ENCODE measurements around the gene SSR2. TPM values are rescaled to one million over a fixed set of nuclear protein-coding genes. Genes with fewer than 3 reads are reported as not detected.

Gene SSR2
- total RNA-seq, 4 donors from 2014 or later = 118 to 229 (median 137) TPM

GRCh38 chr1:156053768-156054499, 33.2 kb upstream of the SSR2 start, which contains the start of gene UBQLN4:
Gene UBQLN4, minus strand, starts transcription at chr1:156053798. Its CDS starts 97 bp downstream, at chr1:156053701.
- 0% methylated on average over 25 of the region's 49 CpGs for WGBS
- Histone ChIP-seq H3K9me3 (no peaks in the 10 kb centered on the region), H3K27me3 (no peaks in the 10 kb centered on the region), H3K4me1 (peaks cover 21 to 32% (median 31%) of the 10 kb centered on the region in 4 donors), H3K4me3 (peak within 1 kb of the TSS; percentile 70 to 100 (median 93)), H3K27ac (replicated peaks in 1 of 4) (peak within 1 kb of the TSS; percentile 91 to 96 (median 94)), H3K36me3 (peaks cover 6 to 50% (median 34%) of the 10 kb centered on the region in 4 donors)
- DNase-seq (ENCODE audit: extremely low spot score) = peak; percentile 95
- intact Hi-C loops (cut with DNase I) = no loop called here
- TF ChIP-seq POLR2AphosphoS5 (IDR thresholded peaks at IDR 0.05) (peak; percentile 9 to 57), EP300 (IDR thresholded peaks at IDR 0.05) (no peak), POLR2A (IDR thresholded peaks at IDR 0.05; ENCODE audit: low read depth) (no peak)
- TF ChIP-seq, protein P1, sequence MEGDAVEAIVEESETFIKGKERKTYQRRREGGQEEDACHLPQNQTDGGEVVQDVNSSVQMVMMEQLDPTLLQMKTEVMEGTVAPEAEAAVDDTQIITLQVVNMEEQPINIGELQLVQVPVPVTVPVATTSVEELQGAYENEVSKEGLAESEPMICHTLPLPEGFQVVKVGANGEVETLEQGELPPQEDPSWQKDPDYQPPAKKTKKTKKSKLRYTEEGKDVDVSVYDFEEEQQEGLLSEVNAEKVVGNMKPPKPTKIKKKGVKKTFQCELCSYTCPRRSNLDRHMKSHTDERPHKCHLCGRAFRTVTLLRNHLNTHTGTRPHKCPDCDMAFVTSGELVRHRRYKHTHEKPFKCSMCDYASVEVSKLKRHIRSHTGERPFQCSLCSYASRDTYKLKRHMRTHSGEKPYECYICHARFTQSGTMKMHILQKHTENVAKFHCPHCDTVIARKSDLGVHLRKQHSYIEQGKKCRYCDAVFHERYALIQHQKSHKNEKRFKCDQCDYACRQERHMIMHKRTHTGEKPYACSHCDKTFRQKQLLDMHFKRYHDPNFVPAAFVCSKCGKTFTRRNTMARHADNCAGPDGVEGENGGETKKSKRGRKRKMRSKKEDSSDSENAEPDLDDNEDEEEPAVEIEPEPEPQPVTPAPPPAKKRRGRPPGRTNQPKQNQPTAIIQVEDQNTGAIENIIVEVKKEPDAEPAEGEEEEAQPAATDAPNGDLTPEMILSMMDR (IDR thresholded peaks at IDR 0.05) = peak; percentile 33 to 72 (median 47)

DNA sequence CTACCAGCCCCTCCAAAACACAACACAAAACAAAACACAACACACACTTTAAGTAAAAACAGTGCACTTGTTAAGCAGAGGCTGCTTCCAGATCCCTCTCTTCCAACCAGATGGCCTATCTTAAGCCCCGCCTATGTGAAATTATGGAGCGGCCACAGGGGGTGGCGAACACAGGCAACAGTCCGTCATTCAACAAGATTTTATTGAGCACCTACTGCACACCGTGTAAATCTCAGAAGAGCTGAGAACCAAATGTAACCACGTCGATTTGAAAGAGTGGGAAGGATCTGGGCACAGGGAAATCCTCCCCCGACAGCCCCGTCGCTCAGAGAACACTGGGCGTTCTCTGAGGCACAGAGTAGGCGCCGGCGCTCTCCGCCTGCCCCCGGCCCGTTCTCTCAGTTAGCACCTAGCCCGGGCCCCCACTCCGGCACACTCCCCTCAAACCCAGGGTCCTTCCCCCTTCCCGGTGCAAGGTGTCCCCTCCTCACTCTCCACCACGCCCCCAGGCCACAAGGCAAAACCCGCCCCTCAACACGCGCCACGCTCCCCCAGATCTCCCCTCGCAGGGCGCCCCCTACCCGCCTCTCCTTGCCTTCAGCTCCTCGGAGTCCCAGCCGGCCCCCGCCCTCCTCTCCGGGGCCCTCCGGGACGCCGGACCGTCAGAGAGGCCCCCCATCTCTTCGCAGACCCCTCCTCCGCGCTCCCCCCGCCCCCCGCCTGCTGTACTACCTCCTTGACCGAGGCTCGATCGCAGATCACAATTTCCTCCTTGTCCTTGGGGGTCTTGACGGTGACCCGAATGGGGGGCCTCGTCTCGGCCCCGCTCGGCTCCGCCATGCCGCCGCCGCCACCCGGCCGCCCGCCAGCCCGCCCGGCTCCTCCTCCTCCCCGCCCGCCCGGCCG, 32.4 kb upstream of the SSR2 start:
- TF ChIP-seq, protein P1 (IDR thresholded peaks at IDR 0.05) = no peak
- TF ChIP-seq EP300 (IDR thresholded peaks at IDR 0.05) (no peak), POLR2AphosphoS5 (IDR thresholded peaks at IDR 0.05) (peak in 1 of 2 donors; percentile 4), POLR2A (IDR thresholded peaks at IDR 0.05; ENCODE audit: low read depth) (no peak)
- H3K4me1 ChIP-seq = peaks cover 21 to 32% (median 31%) of the 10 kb centered on the region in 4 donors
- WGBS = 0% methylated on average over 22 of the region's 63 CpGs
- H3K9me3 ChIP-seq = no peaks in the 10 kb centered on the region
- H3K27me3 ChIP-seq = no peaks in the 10 kb centered on the region
- peaks cover under 1 to 50% (median 34%) of the 10 kb centered on the region in 4 donors for H3K36me3 ChIP-seq
- intact Hi-C loops (cut with DNase I) = no loop called here
- DNase-seq (ENCODE audit: extremely low spot score) = no peak
- H3K4me3 ChIP-seq = peak overlapping the region; percentile 70 to 100 (median 93)
- peak overlapping the region; percentile 91 to 96 (median 94) for H3K27ac ChIP-seq (replicated peaks in 1 of 4)

- no peaks in the 10 kb centered on the region for H3K9me3 ChIP-seq
- WGBS = 89% methylated on average over 7 of the region's 7 CpGs
- TF ChIP-seq POLR2A (IDR thresholded peaks at IDR 0.05; ENCODE audit: low read depth) (no peak), EP300 (IDR thresholded peaks at IDR 0.05) (no peak), POLR2AphosphoS5 (IDR thresholded peaks at IDR 0.05) (no peak)
- TF ChIP-seq, protein P1 (IDR thresholded peaks at IDR 0.05) = no peak
- intact Hi-C loops (cut with DNase I) = no loop called here
- peaks cover 21 to 30% (median 27%) of the 10 kb centered on the region in 4 donors for H3K4me1 ChIP-seq
- DNase-seq (ENCODE audit: extremely low spot score) = no peak
- no peak overlapping the region for H3K27ac ChIP-seq (replicated peaks in 1 of 4)
- peaks cover 0 to 51% (median 42%) of the 10 kb centered on the region in 4 donors for H3K36me3 ChIP-seq
- H3K27me3 ChIP-seq = no peaks in the 10 kb centered on the region
- H3K4me3 ChIP-seq = no peak overlapping the region
Measured at GRCh38 chr1:156051011-156051725, 30.4 kb upstream of the SSR2 start.

DNA sequence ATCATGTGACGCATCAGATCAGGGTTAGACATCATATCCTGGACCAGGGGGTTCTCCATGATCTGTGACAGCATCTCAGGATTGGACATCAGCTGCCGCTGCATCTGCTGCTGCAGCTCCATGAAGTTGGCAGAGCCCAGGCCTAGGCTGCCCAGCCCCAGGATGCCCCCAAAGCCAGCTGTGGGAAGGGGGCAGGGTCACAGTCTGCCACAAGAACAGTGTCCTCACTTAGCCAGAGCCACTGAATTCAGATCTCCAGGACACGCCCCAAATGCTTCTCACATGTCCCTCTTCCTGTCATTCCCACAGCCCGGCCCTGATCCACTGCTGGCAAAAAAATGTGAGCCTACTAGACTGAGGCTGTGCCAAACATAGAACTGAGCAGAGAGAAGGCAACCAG, 29.6 kb upstream of the SSR2 start:
- peaks cover 0 to 55% (median 42%) of the 10 kb centered on the region in 4 donors for H3K36me3 ChIP-seq
- peaks cover 14 to 22% (median 19%) of the 10 kb centered on the region in 4 donors for H3K4me1 ChIP-seq
- H3K9me3 ChIP-seq = no peaks in the 10 kb centered on the region
- H3K4me3 ChIP-seq = no peak overlapping the region
- intact Hi-C loops (cut with DNase I) = no loop called here
- TF ChIP-seq EP300 (IDR thresholded peaks at IDR 0.05) = no peak
- no peak overlapping the region for H3K27ac ChIP-seq (replicated peaks in 1 of 4)
- no peak for DNase-seq (ENCODE audit: extremely low spot score)
- WGBS = 76% methylated on average over 3 of the region's 4 CpGs
- H3K27me3 ChIP-seq = no peaks in the 10 kb centered on the region

All from esophagus muscularis mucosa (tissue), 4 donors.